ENCODE results near the gene B3GAT1.
A peak's percentile ranks its signal among the peaks of the same experiment; 100 is the strongest.

Gene B3GAT1

GRCh38 chr11:134370526-134371435 lies 41.3 kb downstream of the B3GAT1 start:
- no peak for DNase-seq

GRCh38 chr11:134369656-134370525 lies 42.2 kb downstream of the B3GAT1 start:
- no peak for DNase-seq

- DNase-seq = no peak
These were observed 44.3 kb downstream of the B3GAT1 start for GRCh38 chr11:134367781-134368180.

GRCh38 chr11:134366254-134366653 lies 45.8 kb downstream of the B3GAT1 start:
- no peak for DNase-seq

- DNase-seq = no peak
These were observed 46.8 kb downstream of the B3GAT1 start for GRCh38 chr11:134365011-134365925.

- no peak for DNase-seq
These were observed 47.8 kb downstream of the B3GAT1 start for GRCh38 chr11:134364261-134364660.

GRCh38 chr11:134363592-134363991 lies 48.5 kb downstream of the B3GAT1 start:
- DNase-seq = no peak

GRCh38 chr11:134363161-134363560 lies 48.9 kb downstream of the B3GAT1 start:
- no peak for DNase-seq

- DNase-seq = no peak
These were observed 49.7 kb downstream of the B3GAT1 start for GRCh38 chr11:134362192-134362901.

GRCh38 chr11:134361661-134362060 lies 50.4 kb downstream of the B3GAT1 start:
- no peak for DNase-seq

GRCh38 chr11:134360050-134360835 lies 51.8 kb downstream of the B3GAT1 start:
- peak; percentile 25 for DNase-seq

GRCh38 chr11:134359646-134360045 lies 52.4 kb downstream of the B3GAT1 start:
- DNase-seq = no peak

- DNase-seq = no peak
These were observed 53.1 kb downstream of the B3GAT1 start for GRCh38 chr11:134358856-134359490.

- no peak for DNase-seq
These were observed 53.7 kb downstream of the B3GAT1 start for GRCh38 chr11:134358165-134358855.

GRCh38 chr11:134357545-134357839 lies 54.5 kb downstream of the B3GAT1 start:
- DNase-seq = no peak

- DNase-seq = no peak
These were observed 55.1 kb downstream of the B3GAT1 start for GRCh38 chr11:134356656-134357544.

- no peak for DNase-seq
These were observed 56.4 kb downstream of the B3GAT1 start for GRCh38 chr11:134355656-134356055.

GRCh38 chr11:134355136-134355535 lies 56.9 kb downstream of the B3GAT1 start:
- DNase-seq = no peak

- no peak for DNase-seq
These were observed 59.9 kb downstream of the B3GAT1 start for GRCh38 chr11:134352111-134352510.

Data from DMS 273 treated with DMSO at 0.1 percent for 48 hours (cell line).